ENCODE data around the gene LSS. TPM values are rescaled to one million over a fixed set of nuclear protein-coding genes. Genes with fewer than 3 reads are reported as not detected.

The LSS gene
- total RNA-seq, 1 donor from 2014 or later: 15.8 TPM

GRCh38 chr21:46212721-46213484, 15.7 kb downstream of the LSS start:
- no peak for DNase-seq (ENCODE audit: low spot score)
- Mint-ChIP-seq H3K36me3 (ENCODE audit: low read depth) (peaks cover 2% of the 10 kb centered on the region), H3K4me1 (ENCODE audit: low read depth) (no peaks in the 10 kb centered on the region), H3K9me3 (no peaks in the 10 kb centered on the region), H3K27me3 (ENCODE audit: insufficient read depth) (no peaks in the 10 kb centered on the region), H3K4me3 (no peak overlapping the region), H3K27ac (peak overlapping the region; percentile 36)
- intact Hi-C loops (cut with micrococcal nuclease): no loop called here

- H3K4me3 Mint-ChIP-seq: no peak overlapping the region
These were observed 16.5 kb downstream of the LSS start for GRCh38 chr21:46211786-46212720.

GRCh38 chr21:46211376-46211775, 17.2 kb downstream of the LSS start:
- H3K4me1 Mint-ChIP-seq (ENCODE audit: low read depth): no peaks in the 10 kb centered on the region
- no peak overlapping the region for H3K27ac Mint-ChIP-seq
- H3K9me3 Mint-ChIP-seq: no peaks in the 10 kb centered on the region
- H3K36me3 Mint-ChIP-seq (ENCODE audit: low read depth): peaks cover 4% of the 10 kb centered on the region
- no peak overlapping the region for H3K4me3 Mint-ChIP-seq
- no peak for DNase-seq (ENCODE audit: low spot score)
- H3K27me3 Mint-ChIP-seq (ENCODE audit: insufficient read depth): no peaks in the 10 kb centered on the region
- intact Hi-C loops (cut with micrococcal nuclease): no loop called here

More at GRCh38 chr21:46211786-46212720, 16.5 kb downstream of the LSS start:
- H3K36me3 Mint-ChIP-seq (ENCODE audit: low read depth): peaks cover 4% of the 10 kb centered on the region
- H3K4me1 Mint-ChIP-seq (ENCODE audit: low read depth): no peaks in the 10 kb centered on the region
- intact Hi-C loops (cut with micrococcal nuclease): no loop called here
- no peaks in the 10 kb centered on the region for H3K27me3 Mint-ChIP-seq (ENCODE audit: insufficient read depth)
- no peak overlapping the region for H3K27ac Mint-ChIP-seq
- no peaks in the 10 kb centered on the region for H3K9me3 Mint-ChIP-seq
- no peak for DNase-seq (ENCODE audit: low spot score)

- intact Hi-C loops (cut with micrococcal nuclease): no loop called here
- no peaks in the 10 kb centered on the region for H3K4me1 Mint-ChIP-seq (ENCODE audit: low read depth)
These were observed 18.0 kb downstream of the LSS start for GRCh38 chr21:46210378-46211136.

GRCh38 chr21:46208761-46209721, 19.5 kb downstream of the LSS start:
- Mint-ChIP-seq H3K4me3 (no peak overlapping the region), H3K27ac (no peak overlapping the region), H3K9me3 (no peaks in the 10 kb centered on the region), H3K27me3 (ENCODE audit: insufficient read depth) (no peaks in the 10 kb centered on the region), H3K4me1 (ENCODE audit: low read depth) (no peaks in the 10 kb centered on the region), H3K36me3 (ENCODE audit: low read depth) (peaks cover 5% of the 10 kb centered on the region)
- DNase-seq (ENCODE audit: low spot score): no peak
- intact Hi-C loops (cut with micrococcal nuclease): no loop called here

More at GRCh38 chr21:46210378-46211136, 18.0 kb downstream of the LSS start:
- no peaks in the 10 kb centered on the region for H3K9me3 Mint-ChIP-seq
- H3K27ac Mint-ChIP-seq: no peak overlapping the region
- DNase-seq (ENCODE audit: low spot score): no peak
- H3K4me3 Mint-ChIP-seq: no peak overlapping the region
- peaks cover 2% of the 10 kb centered on the region for H3K36me3 Mint-ChIP-seq (ENCODE audit: low read depth)
- H3K27me3 Mint-ChIP-seq (ENCODE audit: insufficient read depth): no peaks in the 10 kb centered on the region

GRCh38 chr21:46207920-46208591, 20.5 kb downstream of the LSS start:
- Mint-ChIP-seq H3K4me3 (no peak overlapping the region), H3K9me3 (no peaks in the 10 kb centered on the region), H3K27me3 (ENCODE audit: insufficient read depth) (no peaks in the 10 kb centered on the region), H3K36me3 (ENCODE audit: low read depth) (peaks cover 7% of the 10 kb centered on the region), H3K27ac (no peak overlapping the region), H3K4me1 (ENCODE audit: low read depth) (no peaks in the 10 kb centered on the region)
- intact Hi-C loops (cut with micrococcal nuclease): no loop called here
- no peak for DNase-seq (ENCODE audit: low spot score)

GRCh38 chr21:46207006-46207919, 21.3 kb downstream of the LSS start:
- Mint-ChIP-seq H3K27me3 (ENCODE audit: insufficient read depth) (no peaks in the 10 kb centered on the region), H3K4me1 (ENCODE audit: low read depth) (no peaks in the 10 kb centered on the region), H3K36me3 (ENCODE audit: low read depth) (peaks cover 10% of the 10 kb centered on the region), H3K9me3 (no peaks in the 10 kb centered on the region), H3K27ac (no peak overlapping the region), H3K4me3 (no peak overlapping the region)
- intact Hi-C loops (cut with micrococcal nuclease): no loop called here
- no peak for DNase-seq (ENCODE audit: low spot score)

- no peaks in the 10 kb centered on the region for H3K9me3 Mint-ChIP-seq
- no peak for DNase-seq (ENCODE audit: low spot score)
These were observed 22.2 kb downstream of the LSS start for GRCh38 chr21:46206163-46207005.

GRCh38 chr21:46205766-46206162, 22.8 kb downstream of the LSS start:
- no peak for DNase-seq (ENCODE audit: low spot score)
- Mint-ChIP-seq H3K9me3 (no peaks in the 10 kb centered on the region), H3K4me3 (no peak overlapping the region), H3K4me1 (ENCODE audit: low read depth) (no peaks in the 10 kb centered on the region), H3K27ac (no peak overlapping the region), H3K36me3 (ENCODE audit: low read depth) (peaks cover 10% of the 10 kb centered on the region), H3K27me3 (ENCODE audit: insufficient read depth) (no peaks in the 10 kb centered on the region)
- intact Hi-C loops (cut with micrococcal nuclease): no loop called here

More at GRCh38 chr21:46206163-46207005, 22.2 kb downstream of the LSS start:
- peaks cover 10% of the 10 kb centered on the region for H3K36me3 Mint-ChIP-seq (ENCODE audit: low read depth)
- no peaks in the 10 kb centered on the region for H3K27me3 Mint-ChIP-seq (ENCODE audit: insufficient read depth)
- no peak overlapping the region for H3K27ac Mint-ChIP-seq
- no peaks in the 10 kb centered on the region for H3K4me1 Mint-ChIP-seq (ENCODE audit: low read depth)
- intact Hi-C loops (cut with micrococcal nuclease): no loop called here
- no peak overlapping the region for H3K4me3 Mint-ChIP-seq

GRCh38 chr21:46205166-46205565, 23.4 kb downstream of the LSS start:
- no peak for DNase-seq (ENCODE audit: low spot score)
- Mint-ChIP-seq H3K36me3 (ENCODE audit: low read depth) (peaks cover 12% of the 10 kb centered on the region), H3K27me3 (ENCODE audit: insufficient read depth) (no peaks in the 10 kb centered on the region), H3K27ac (no peak overlapping the region), H3K4me3 (no peak overlapping the region), H3K4me1 (ENCODE audit: low read depth) (no peaks in the 10 kb centered on the region), H3K9me3 (no peaks in the 10 kb centered on the region)
- intact Hi-C loops (cut with micrococcal nuclease): no loop called here

All from activated T-helper 1 cell treated with anti-CD3 and anti-CD28 coated beads, Interleukin-12 subunit alpha, Interleukin-12 subunit beta, Interleukin-2, Interleukin-4 antibody, amounts not matched to agents 30 ng/mL and 10 ng/mL and 1 ng/mL, durations not matched to agents 14 hours and 24 hours and 36 hours (primary cell).